ENCODE data around the gene FOXO3.

- TF ChIP-seq GATA3 (IDR thresholded peaks at IDR 0.05; ENCODE audit: low read depth, low read length) (no peak), GATA2 (IDR thresholded peaks at IDR 0.05; ENCODE audit: low read depth, low read length) (no peak)
Measured at GRCh38 chr6:108518714-108519576, 41.8 kb upstream of the FOXO3 start.

All from SH-SY5Y (cell line).